WI38 (cell line): ENCODE results near the gene SFXN5.

Source experiments
- H3K4me3 ChIP-seq: 2 replicates; pipeline ENCODE4 v1.5.1; 2011; ENCODE audit warnings: low read depth, mild to moderate bottlenecking, control low read depth, low read length
- CTCF ChIP-seq: IDR thresholded peaks from 2 replicates; pipeline ENCODE4 v1.5.1; 2012; ENCODE audit warnings: low read depth, mild to moderate bottlenecking, control low read depth, low read length

SFXN5 gene

GRCh38 chr2:72929010-72929409, 142.5 kb downstream of the SFXN5 start:
- no peak for TF ChIP-seq CTCF
- H3K4me3 ChIP-seq = no peak overlapping the region

GRCh38 chr2:72927619-72928550, 143.6 kb downstream of the SFXN5 start:
- no peak for TF ChIP-seq CTCF

GRCh38 chr2:72926811-72927465, 144.6 kb downstream of the SFXN5 start:
- H3K4me3 ChIP-seq = no peak overlapping the region
- TF ChIP-seq CTCF = no peak

More at GRCh38 chr2:72927619-72928550, 143.6 kb downstream of the SFXN5 start:
- H3K4me3 ChIP-seq = no peak overlapping the region

- TF ChIP-seq CTCF = no peak
- no peak overlapping the region for H3K4me3 ChIP-seq
These were observed 145.1 kb downstream of the SFXN5 start for GRCh38 chr2:72926368-72926767.

GRCh38 chr2:72925328-72925943, 146.1 kb downstream of the SFXN5 start:
- no peak for TF ChIP-seq CTCF
- no peak overlapping the region for H3K4me3 ChIP-seq

- H3K4me3 ChIP-seq = no peak overlapping the region
- no peak for TF ChIP-seq CTCF
These were observed 146.9 kb downstream of the SFXN5 start for GRCh38 chr2:72924353-72925240.
